Measurements from ENCODE around the gene CLTCL1.

DNA sequence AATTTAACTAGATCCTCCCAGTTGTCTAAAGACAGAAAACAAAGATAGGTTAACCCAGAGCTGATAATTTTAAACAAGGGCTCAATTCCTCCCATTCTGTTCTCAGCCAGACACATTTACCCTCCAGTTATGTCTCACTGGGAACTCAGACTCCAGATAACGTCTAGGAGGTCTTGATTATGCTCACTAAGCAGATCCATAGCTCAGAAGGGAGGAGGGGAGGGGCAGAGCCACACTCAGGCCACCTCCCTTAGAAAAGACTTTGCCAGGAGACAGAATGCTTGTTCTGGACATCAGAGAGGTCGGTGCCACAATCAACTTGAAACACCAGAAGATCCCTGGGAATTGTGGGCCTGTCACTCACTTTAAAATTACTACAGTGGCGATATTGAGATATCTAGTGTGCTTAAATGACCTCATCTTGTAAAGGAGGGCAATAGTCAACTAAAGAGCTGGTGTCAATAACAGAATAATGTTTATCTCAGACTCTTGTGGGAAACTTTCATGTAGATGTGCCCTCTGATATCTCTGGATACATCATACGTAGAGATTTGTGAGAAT lies 83.2 kb downstream of the CLTCL1 start:
- TF ChIP-seq GATA2 (IDR thresholded peaks at IDR 0.05; ENCODE audit: low read depth, low read length): no peak
- TF ChIP-seq GATA3 (IDR thresholded peaks at IDR 0.05; ENCODE audit: low read depth, low read length): no peak

Data from SH-SY5Y (cell line).